WI38 (cell line): Measurements from ENCODE around the gene IL10RB.
"Not testable (repeated sequence)": the region's sequence is repeated elsewhere in the genome, so short reads cannot be mapped to it uniquely, and the experiment has no call there.

ENCODE experiments used
- H3K4me3 ChIP-seq: 2 replicates; pipeline ENCODE4 v1.5.1; 2011; ENCODE audit warnings: low read depth, mild to moderate bottlenecking, control low read depth, low read length
- CTCF ChIP-seq: IDR thresholded peaks from 2 replicates; pipeline ENCODE4 v1.5.1; 2012; ENCODE audit warnings: low read depth, mild to moderate bottlenecking, control low read depth, low read length

Gene IL10RB

GRCh38 chr21:33236766-33237165 is 29.4 kb upstream of the IL10RB start:
- H3K4me3 ChIP-seq: no peak overlapping the region
- TF ChIP-seq CTCF: no peak

DNA sequence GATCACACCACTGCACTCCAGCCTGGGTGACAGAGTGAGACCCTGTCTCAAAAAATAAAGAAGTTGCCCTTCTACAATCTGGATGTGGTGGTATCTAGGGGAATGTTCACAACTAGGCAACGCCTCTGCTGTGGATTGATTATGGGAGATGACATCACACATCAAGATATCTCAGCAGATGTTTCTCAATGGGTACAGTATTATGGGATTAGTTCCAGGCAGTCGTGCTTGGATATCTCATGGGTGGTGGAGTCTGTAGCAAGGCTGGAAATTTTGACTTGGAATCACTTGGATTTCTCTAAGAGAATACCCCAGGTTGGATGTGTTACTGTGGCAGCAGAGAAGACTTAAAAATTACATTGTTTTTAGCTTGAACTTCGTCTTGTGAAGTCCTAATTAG is 28.7 kb upstream of the IL10RB start:
- TF ChIP-seq CTCF: no peak
- H3K4me3 ChIP-seq: no peak overlapping the region

GRCh38 chr21:33238146-33238545 is 28.0 kb upstream of the IL10RB start:
- H3K4me3 ChIP-seq: no peak overlapping the region

DNA sequence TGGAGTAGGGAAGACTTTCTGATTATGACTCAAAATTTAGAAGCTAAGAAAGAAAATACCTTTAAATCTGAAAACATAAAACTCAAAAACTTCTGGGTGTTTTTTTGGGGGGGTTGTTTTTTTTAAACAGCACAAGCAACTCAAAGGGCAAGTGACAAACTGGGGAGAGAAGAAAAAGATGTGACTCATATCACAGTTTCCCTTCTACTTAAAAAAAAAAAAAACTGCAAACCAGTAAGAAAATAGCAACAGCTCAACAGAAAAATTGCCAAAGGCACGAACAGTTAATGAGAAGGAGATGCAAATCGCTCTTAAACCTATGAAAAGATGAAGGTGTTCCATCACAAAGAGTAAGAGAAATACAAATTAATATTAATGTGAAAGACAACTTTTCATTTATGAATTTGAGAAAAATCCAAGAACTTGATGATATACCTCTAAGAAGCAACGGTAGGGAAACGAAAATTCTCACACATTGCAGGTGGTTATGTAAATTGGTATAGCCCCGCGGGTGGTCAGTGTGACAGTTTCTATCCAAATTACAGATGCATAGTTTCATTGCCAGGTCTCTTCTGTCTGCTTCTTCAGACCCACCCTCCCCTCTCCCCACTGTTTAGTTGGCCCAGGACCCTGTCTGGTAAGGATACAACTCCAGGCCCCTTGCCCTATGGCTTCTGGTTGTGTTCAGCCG is 27.5 kb upstream of the IL10RB start:
- TF ChIP-seq CTCF: no peak
- no peak overlapping the region for H3K4me3 ChIP-seq

More at GRCh38 chr21:33238146-33238545, 28.0 kb upstream of the IL10RB start:
- no peak for TF ChIP-seq CTCF

DNA sequence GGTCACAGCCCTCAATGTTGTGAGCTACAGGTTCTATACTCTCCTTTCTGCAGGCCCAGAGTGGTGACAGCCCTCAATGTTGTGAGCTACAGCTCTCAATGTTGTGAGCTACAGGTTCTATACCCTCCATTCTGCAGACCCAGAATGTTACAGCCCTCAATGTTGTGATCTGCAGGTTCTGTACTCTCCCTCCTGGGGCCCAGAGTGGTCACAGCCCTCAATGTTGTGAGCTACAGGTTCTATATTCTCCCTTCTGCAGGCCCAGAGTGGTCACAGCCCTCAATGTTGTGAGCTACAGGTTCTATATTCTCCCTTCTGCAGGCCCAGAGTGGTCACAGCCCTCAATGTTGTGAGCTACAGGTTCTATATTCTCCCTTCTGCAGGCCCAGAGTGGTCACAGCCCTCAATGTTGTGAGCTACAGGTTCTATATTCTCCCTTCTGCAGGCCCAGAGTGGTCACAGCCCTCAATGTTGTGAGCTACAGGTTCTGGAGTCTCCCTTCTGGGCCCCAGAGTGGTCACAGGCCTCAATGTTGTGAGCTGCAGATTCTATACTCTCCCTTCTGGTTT is 26.5 kb upstream of the IL10RB start:
- not testable (repeated sequence) for H3K4me3 ChIP-seq

- no peak for TF ChIP-seq CTCF
- no peak overlapping the region for H3K4me3 ChIP-seq
Measured at GRCh38 chr21:33240404-33240803, 25.8 kb upstream of the IL10RB start.

GRCh38 chr21:33241846-33242245 is 24.3 kb upstream of the IL10RB start:
- H3K4me3 ChIP-seq: no peak overlapping the region
- no peak for TF ChIP-seq CTCF

DNA sequence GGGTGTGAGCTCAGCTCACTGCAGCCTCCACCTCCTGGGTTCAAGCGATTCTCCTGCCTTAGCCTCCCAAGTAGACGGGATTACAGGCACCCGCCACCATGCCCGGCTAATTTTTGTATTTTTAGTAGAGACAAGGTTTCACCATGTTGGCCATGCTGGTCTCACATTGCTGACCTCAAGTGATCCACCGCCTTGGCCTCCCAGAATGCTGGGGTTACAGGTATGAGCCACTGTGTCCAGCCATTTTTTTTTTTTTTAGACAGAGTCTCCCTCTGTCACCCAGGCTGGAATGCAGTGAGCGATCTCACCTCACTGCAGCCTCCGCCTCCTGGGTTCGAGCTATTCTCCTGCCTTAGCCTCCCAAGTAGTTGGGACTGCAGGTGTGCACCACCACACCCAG is 23.3 kb upstream of the IL10RB start:
- H3K4me3 ChIP-seq: not testable (repeated sequence)
